GM12878 (cell line): ENCODE results near the gene NR1I3. TPM values are rescaled to one million over a fixed set of nuclear protein-coding genes. Genes with fewer than 3 reads are reported as not detected.

Source experiments
- ATAC-seq: fragments of 200-7000 bp; cut with Tn5 transposase; 3 replicates; pipeline ENCODE4 v1.9.1; 2020; ENCODE audit warnings: mild to moderate bottlenecking, moderate library complexity
- BruUV-seq: library from RNA; stranded (reverse); fragments of 400-500 nt; replicated peaks from 2 replicates; lab custom pipeline; 2021; lab: Mats Ljungman, UMichigan
- CTCF ChIA-PET: fragments of 300-600 bp; sonication (Branson Sonifier 250); formaldehyde crosslinking; extraction: SDS; loops from one replicate; lab custom pipeline; 2021; ENCODE audit warnings: inconsistent platforms; lab: Yijun Ruan, JAX
- POLR2A ChIA-PET: fragments of 350-600 bp; formaldehyde crosslinking; extraction: SDS; loops from one replicate; lab custom pipeline; 2021; ENCODE audit warnings: inconsistent platforms; lab: Charles Lee
- RAD21 ChIA-PET: fragments of 300-600 bp; sonication (Branson Sonifier 250); formaldehyde crosslinking; loops from one replicate; lab custom pipeline; 2023; ENCODE audit warnings: antibody characterized with exemption; ENCODE audit not compliant: unreplicated experiment; lab: Charles Lee
- SMC1A ChIA-PET: fragments of 300-600 bp; sonication (Branson Sonifier 250); formaldehyde crosslinking; loops from one replicate; lab custom pipeline; 2023; ENCODE audit not compliant: unreplicated experiment, uncharacterized antibody; lab: Charles Lee
- DNase-seq: peaks from one replicate; pipeline ENCODE4 v3.0.0-alpha.2; 2011; ENCODE audit warnings: low read depth, low spot score
- FAIRE-seq: peaks from 3 replicates; lab custom pipeline; 2011; peaks lifted over from hg19 to GRCh38; lab: Jason Lieb, UNC
- H2AFZ ChIP-seq: 2 replicates; pipeline ENCODE4 v1.6.0; 2011; ENCODE audit warnings: low read depth, low read length, control low read depth; ENCODE audit not compliant: control insufficient read depth
- H3K27ac ChIP-seq: 2 replicates; pipeline ENCODE4 v1.5.1; 2011; ENCODE audit warnings: control low read depth; ENCODE audit not compliant: control insufficient read depth, insufficient read depth
- H3K27me3 ChIP-seq, 2 experiments: replicated peaks in 1 of 2; 2 replicates each; pipeline versions ENCODE4 v1.6.0 to v1.6.1; 2011; ENCODE audit warnings: low read length in 1 of 2; ENCODE audit not compliant: control insufficient read depth in 2 of 2, insufficient read depth in 2 of 2
- H3K36me3 ChIP-seq, 2 experiments: 2 replicates each; pipeline ENCODE4 v1.5.1; 2011; ENCODE audit warnings: low read length in 1 of 2; ENCODE audit not compliant: control insufficient read depth in 2 of 2, insufficient read depth in 2 of 2
- H3K4me1 ChIP-seq: 2 replicates; pipeline ENCODE4 v1.6.1; 2011; ENCODE audit warnings: mild to moderate bottlenecking, low read length, moderate library complexity, mixed read lengths; ENCODE audit not compliant: control insufficient read depth, insufficient read depth
- H3K4me2 ChIP-seq: 2 replicates; pipeline ENCODE4 v1.6.0; 2011; ENCODE audit warnings: control low read depth; ENCODE audit not compliant: control insufficient read depth, insufficient read depth
- H3K4me3 ChIP-seq: fragments of 200-600 bp; sonication (generic); 2 replicates; pipeline ENCODE4 v1.5.1; 2016
- H3K79me2 ChIP-seq: 2 replicates; pipeline ENCODE4 v1.6.0; 2011; ENCODE audit warnings: low read length; ENCODE audit not compliant: control insufficient read depth, insufficient read depth
- H3K9ac ChIP-seq: 2 replicates; pipeline ENCODE4 v1.8.0; 2011; ENCODE audit warnings: low read length, control low read depth, mixed read lengths; ENCODE audit not compliant: control insufficient read depth, insufficient read depth
- H3K9me3 ChIP-seq: replicated peaks from 3 replicates; pipeline ENCODE4 v1.5.1; 2011; ENCODE audit warnings: mild to moderate bottlenecking, low read length; ENCODE audit not compliant: control insufficient read depth, insufficient read depth
- H4K20me1 ChIP-seq: 2 replicates; pipeline ENCODE4 v1.6.0; 2011; ENCODE audit not compliant: control insufficient read depth, insufficient read depth
- BACH1 ChIP-seq: fragments of 450-650 bp; IDR thresholded peaks from 2 replicates; pipeline ENCODE4 v1.6.1; 2017; ENCODE audit warnings: mild to moderate bottlenecking, borderline replicate concordance
- BCL11A ChIP-seq: IDR thresholded peaks from 2 replicates; pipeline ENCODE4 v1.6.1; 2011; ENCODE audit warnings: low read depth, low read length
- CBFB ChIP-seq: IDR thresholded peaks from 2 replicates; pipeline ENCODE4 v1.6.1; 2016; ENCODE audit warnings: antibody characterized with exemption, low read depth
- DPF2 ChIP-seq: fragments of 450-650 bp; IDR thresholded peaks from 2 replicates; pipeline ENCODE4 v1.6.1; 2017; ENCODE audit warnings: mild to moderate bottlenecking
- EZH2 ChIP-seq: IDR thresholded peaks from 2 replicates; pipeline ENCODE4 v1.6.1; 2012; ENCODE audit warnings: low read depth, mild to moderate bottlenecking, control low read depth, inconsistent platforms, low read length, borderline replicate concordance; ENCODE audit not compliant: control insufficient read depth
- HCFC1 ChIP-seq: fragments of 150-350 bp; IDR thresholded peaks from 2 replicates; pipeline ENCODE4 v1.6.1; 2014; ENCODE audit warnings: low read length
- MEF2B ChIP-seq: fragments of 450-650 bp; IDR thresholded peaks from 2 replicates; pipeline ENCODE4 v1.6.1; 2018; ENCODE audit warnings: mild to moderate bottlenecking, moderate library complexity; ENCODE audit not compliant: partially characterized antibody, poor library complexity, severe bottlenecking
- NFIC ChIP-seq: IDR thresholded peaks from 2 replicates; pipeline ENCODE4 v1.6.1; 2012; ENCODE audit warnings: low read depth, mild to moderate bottlenecking, inconsistent platforms, low read length, moderate library complexity
- RAD21 ChIP-seq: IDR thresholded peaks from 2 replicates; pipeline ENCODE4 v1.6.1; 2011; ENCODE audit warnings: mild to moderate bottlenecking, low read depth, low read length, moderate library complexity; ENCODE audit not compliant: insufficient read depth
- RCOR1 ChIP-seq: conservative IDR thresholded peaks from 2 replicates; pipeline ENCODE4 v1.6.1; 2012; ENCODE audit warnings: low read depth, low read length, improper control_type of control experiment
- RUNX3 ChIP-seq: IDR thresholded peaks from 2 replicates; pipeline ENCODE4 v1.6.1; 2012; ENCODE audit warnings: low read length, inconsistent platforms
- SMC3 ChIP-seq: IDR thresholded peaks from 2 replicates; pipeline ENCODE4 v1.6.1; 2011; ENCODE audit warnings: low read length, improper control_type of control experiment, borderline replicate concordance
- TAF1 ChIP-seq: IDR thresholded peaks from 2 replicates; pipeline ENCODE4 v1.6.1; 2011; ENCODE audit warnings: mild to moderate bottlenecking, low read depth, low read length, borderline replicate concordance
- TARDBP ChIP-seq: IDR thresholded peaks from 2 replicates; pipeline ENCODE4 v1.6.1; 2016; ENCODE audit warnings: borderline replicate concordance
- WGBS: methylation state at CpG from one replicate; pipeline ENCODE4 v1.1.6; 2016; ENCODE audit warnings: low lambda C conversion rate; ENCODE audit not compliant: insufficient replicate concordance, insufficient coverage; ENCODE audit errors: missing lambda C conversion rate; 5-methylcytosine and 5-hydroxymethylcytosine counted together
- in situ Hi-C: fragments of 300-500 bp; cut with MboI; formaldehyde crosslinking; loops from 9 replicates; pipeline ENCODE4 v1.14.3; 2018; ENCODE audit warnings: mixed read lengths
- intact Hi-C: fragments of 100-400 bp; cut with micrococcal nuclease; formaldehyde crosslinking; loops from one replicate; pipeline ENCODE4 v1.14.2; 2022; ENCODE audit not compliant: unreplicated experiment
- polyA plus RNA-seq, 11 experiments: library from polyadenylated mRNA; depleted of rRNA in 4 of 11; unstranded in 6 of 11; stranded (reverse) in 5 of 11; fragments of >200 nt; fragmentation: Nextera tagmentation in 4 of 11; fragmentation: Illumina TruSeq in 1 of 11; extraction: Ambion mirVana in 4 of 11; extraction: Trizol in 1 of 11; gene quantifications; 1 replicate in 1 of 11; 2 replicates in 10 of 11; pipeline versions ENCODE4 v1.2.1 to v1.2.3, GENCODE V29; 2011 to 2016; ENCODE audit warnings: inconsistent platforms in 2 of 11, missing spikeins in 2 of 11, low read depth in 1 of 11
- total RNA-seq, 4 experiments: library from RNA; depleted of rRNA in 3 of 4; stranded (reverse); fragments of >200 nt in 3 of 4; fragmentation: Illumina TruSeq in 1 of 4; extraction: Trizol in 1 of 4; gene quantifications; 2 replicates each; pipeline versions ENCODE4 v1.2.1 to v1.2.3, GENCODE V29; 2013 to 2021
- TF ChIP-seq, protein P1 (sequence below): fragments of 450-650 bp; IDR thresholded peaks from 2 replicates; pipeline ENCODE4 v1.6.1; 2017; ENCODE audit warnings: antibody characterized with exemption, mild to moderate bottlenecking, moderate library complexity
- TF ChIP-seq, protein P2 (sequence below): fragments of 450-650 bp; IDR thresholded peaks from 2 replicates; pipeline ENCODE4 v1.6.1; 2016; ENCODE audit warnings: mild to moderate bottlenecking, moderate library complexity, borderline replicate concordance

The NR1I3 gene
- total and polyA plus RNA-seq, 10 of the 15 experiments (the other 5 are each of a cell fraction or from before 2014, with no cell fraction given): 0.13 to 0.52 (median 0.24) TPM; not detected in 7

DNA sequence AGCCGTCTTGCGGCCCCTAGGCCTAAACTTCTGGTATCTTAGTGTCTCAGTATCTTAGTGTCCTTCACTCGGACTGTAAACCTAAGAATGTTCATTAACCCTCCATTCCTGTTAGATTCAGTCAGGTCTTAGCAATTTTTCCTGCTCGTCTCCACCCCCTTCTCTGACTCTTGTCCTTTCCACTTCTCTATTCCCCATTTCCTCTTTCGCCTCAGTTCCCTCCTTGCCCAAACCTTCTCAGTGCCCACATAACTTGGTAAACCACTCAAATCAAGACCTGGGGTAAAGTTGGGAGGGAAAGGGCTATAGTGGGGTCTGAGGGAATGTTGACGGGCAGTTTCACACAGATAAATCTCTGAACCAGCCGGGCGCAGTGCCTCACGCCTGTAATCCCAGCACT lies 23.6 kb downstream of the NR1I3 start:
- Histone ChIP-seq H3K36me3 (peaks cover 10 to 29% of the 10 kb centered on the region in 2 experiments), H3K4me1 (peaks cover 21% of the 10 kb centered on the region), H3K79me2 (no peaks in the 10 kb centered on the region), H3K9ac (no peak overlapping the region), H3K9me3 (no peaks in the 10 kb centered on the region), H3K27me3 (no peaks in the 10 kb centered on the region), H3K4me3 (no peak overlapping the region), H2AFZ (no peak overlapping the region), H3K4me2 (no peak overlapping the region), H3K27ac (no peak overlapping the region), H4K20me1 (no peaks in the 10 kb centered on the region)
- intact Hi-C loops: no loop called here
- ChIA-PET RAD21 (no interaction called here), POLR2A (no interaction called here), SMC1A (interaction anchor here (4.4 kb wide), 1 partner anchor 10 kb away, joined by 53 read pairs; the partner anchor contains the start of genes APOA2 and TOMM40L), CTCF (interaction anchor here (5.0 to 17.1 kb wide), 2 partner anchors 7 to 12 kb away, joined by 58 to 385 read pairs; partner anchors contain the start of genes NDUFS2 and TOMM40L)
- in situ Hi-C loops: no loop called here
- no peak for FAIRE-seq
- ATAC-seq: no peak
- no peak for DNase-seq
- over 99% methylated on average over 9 of the region's 9 CpGs for WGBS
- TF ChIP-seq BCL11A: no peak
- TF ChIP-seq NFIC: no peak
- TF ChIP-seq CBFB: no peak
- TF ChIP-seq DPF2: no peak
- no peak for TF ChIP-seq SMC3
- TF ChIP-seq BACH1: no peak
- no peak for TF ChIP-seq TAF1
- TF ChIP-seq EZH2: no peak
- TF ChIP-seq, protein P1, sequence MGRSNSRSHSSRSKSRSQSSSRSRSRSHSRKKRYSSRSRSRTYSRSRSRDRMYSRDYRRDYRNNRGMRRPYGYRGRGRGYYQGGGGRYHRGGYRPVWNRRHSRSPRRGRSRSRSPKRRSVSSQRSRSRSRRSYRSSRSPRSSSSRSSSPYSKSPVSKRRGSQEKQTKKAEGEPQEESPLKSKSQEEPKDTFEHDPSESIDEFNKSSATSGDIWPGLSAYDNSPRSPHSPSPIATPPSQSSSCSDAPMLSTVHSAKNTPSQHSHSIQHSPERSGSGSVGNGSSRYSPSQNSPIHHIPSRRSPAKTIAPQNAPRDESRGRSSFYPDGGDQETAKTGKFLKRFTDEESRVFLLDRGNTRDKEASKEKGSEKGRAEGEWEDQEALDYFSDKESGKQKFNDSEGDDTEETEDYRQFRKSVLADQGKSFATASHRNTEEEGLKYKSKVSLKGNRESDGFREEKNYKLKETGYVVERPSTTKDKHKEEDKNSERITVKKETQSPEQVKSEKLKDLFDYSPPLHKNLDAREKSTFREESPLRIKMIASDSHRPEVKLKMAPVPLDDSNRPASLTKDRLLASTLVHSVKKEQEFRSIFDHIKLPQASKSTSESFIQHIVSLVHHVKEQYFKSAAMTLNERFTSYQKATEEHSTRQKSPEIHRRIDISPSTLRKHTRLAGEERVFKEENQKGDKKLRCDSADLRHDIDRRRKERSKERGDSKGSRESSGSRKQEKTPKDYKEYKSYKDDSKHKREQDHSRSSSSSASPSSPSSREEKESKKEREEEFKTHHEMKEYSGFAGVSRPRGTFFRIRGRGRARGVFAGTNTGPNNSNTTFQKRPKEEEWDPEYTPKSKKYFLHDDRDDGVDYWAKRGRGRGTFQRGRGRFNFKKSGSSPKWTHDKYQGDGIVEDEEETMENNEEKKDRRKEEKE: no peak
- TF ChIP-seq TARDBP: no peak
- TF ChIP-seq MEF2B: no peak
- no peak for TF ChIP-seq RUNX3
- TF ChIP-seq HCFC1: no peak
- no peak for TF ChIP-seq RAD21
- TF ChIP-seq, protein P2, sequence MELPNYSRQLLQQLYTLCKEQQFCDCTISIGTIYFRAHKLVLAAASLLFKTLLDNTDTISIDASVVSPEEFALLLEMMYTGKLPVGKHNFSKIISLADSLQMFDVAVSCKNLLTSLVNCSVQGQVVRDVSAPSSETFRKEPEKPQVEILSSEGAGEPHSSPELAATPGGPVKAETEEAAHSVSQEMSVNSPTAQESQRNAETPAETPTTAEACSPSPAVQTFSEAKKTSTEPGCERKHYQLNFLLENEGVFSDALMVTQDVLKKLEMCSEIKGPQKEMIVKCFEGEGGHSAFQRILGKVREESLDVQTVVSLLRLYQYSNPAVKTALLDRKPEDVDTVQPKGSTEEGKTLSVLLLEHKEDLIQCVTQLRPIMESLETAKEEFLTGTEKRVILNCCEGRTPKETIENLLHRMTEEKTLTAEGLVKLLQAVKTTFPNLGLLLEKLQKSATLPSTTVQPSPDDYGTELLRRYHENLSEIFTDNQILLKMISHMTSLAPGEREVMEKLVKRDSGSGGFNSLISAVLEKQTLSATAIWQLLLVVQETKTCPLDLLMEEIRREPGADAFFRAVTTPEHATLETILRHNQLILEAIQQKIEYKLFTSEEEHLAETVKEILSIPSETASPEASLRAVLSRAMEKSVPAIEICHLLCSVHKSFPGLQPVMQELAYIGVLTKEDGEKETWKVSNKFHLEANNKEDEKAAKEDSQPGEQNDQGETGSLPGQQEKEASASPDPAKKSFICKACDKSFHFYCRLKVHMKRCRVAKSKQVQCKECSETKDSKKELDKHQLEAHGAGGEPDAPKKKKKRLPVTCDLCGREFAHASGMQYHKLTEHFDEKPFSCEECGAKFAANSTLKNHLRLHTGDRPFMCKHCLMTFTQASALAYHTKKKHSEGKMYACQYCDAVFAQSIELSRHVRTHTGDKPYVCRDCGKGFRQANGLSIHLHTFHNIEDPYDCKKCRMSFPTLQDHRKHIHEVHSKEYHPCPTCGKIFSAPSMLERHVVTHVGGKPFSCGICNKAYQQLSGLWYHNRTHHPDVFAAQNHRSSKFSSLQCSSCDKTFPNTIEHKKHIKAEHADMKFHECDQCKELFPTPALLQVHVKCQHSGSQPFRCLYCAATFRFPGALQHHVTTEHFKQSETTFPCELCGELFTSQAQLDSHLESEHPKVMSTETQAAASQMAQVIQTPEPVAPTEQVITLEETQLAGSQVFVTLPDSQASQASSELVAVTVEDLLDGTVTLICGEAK: no peak
- no peak for TF ChIP-seq RCOR1
- no TSS peak for BruUV-seq
